HepG2 (cell line): Measurements from ENCODE around the gene CPPED1.

Source experiments
- CBFB ChIP-seq: sonication (generic); formaldehyde crosslinking; IDR thresholded peaks from 2 replicates; pipeline ENCODE4 v1.4.0; 2020; ENCODE audit warnings: missing genetic modification reagents
- FOXA1 ChIP-seq, 2 experiments: fragments of 450-650 bp in 1 of 2; sonication (generic) in 1 of 2; formaldehyde crosslinking in 1 of 2; IDR thresholded peaks; 2 replicates each; pipeline versions ENCODE4 v1.4.0 to v1.6.1; 2016 to 2020; ENCODE audit warnings: missing genetic modification reagents in 1 of 2
- MEF2D ChIP-seq: sonication (generic); formaldehyde crosslinking; IDR thresholded peaks from 2 replicates; pipeline ENCODE4 v1.5.1; 2020; ENCODE audit warnings: mild to moderate bottlenecking, missing genetic modification reagents
- RARA ChIP-seq: IDR thresholded peaks from 2 replicates; pipeline ENCODE4 v1.6.1; 2016; ENCODE audit warnings: missing genetic modification reagents, missing compliant biosample characterization
- ZNF746 ChIP-seq: sonication (generic); formaldehyde crosslinking; IDR thresholded peaks from 2 replicates; pipeline ENCODE4 v1.8.0; 2022; ENCODE audit warnings: mild to moderate bottlenecking, missing genetic modification reagents
- TF ChIP-seq, protein P1 (sequence below): sonication (generic); formaldehyde crosslinking; IDR thresholded peaks from 2 replicates; pipeline ENCODE4 v1.4.0; 2020; ENCODE audit warnings: low read depth, mild to moderate bottlenecking, missing genetic modification reagents

DNA sequence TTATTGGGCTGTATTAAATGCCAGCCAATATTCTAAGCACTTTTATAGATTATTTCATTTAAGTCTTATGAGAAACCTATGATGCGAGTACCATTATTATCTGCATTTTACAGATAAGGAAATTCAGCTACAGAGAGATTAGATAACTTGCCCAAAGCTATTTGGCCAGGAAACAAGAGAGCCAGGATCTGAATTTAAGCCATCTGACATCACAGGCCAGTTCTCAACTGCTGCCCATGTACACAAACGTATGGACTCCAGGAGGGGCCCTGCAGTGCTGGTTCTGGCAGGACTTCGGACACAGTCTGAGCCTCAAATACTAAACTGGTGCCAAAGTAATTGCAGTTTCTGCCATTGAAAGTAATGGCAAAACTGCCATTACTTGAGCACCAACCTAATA, 40.2 kb downstream of the CPPED1 start:
- TF ChIP-seq FOXA1 (IDR thresholded peaks at IDR 0.05) (no peak), FOXA1 (CRISPR knock-in tag; IDR thresholded peaks at IDR 0.05) (no peak), CBFB (no peak), RARA (CRISPR knock-in tag) (no peak), MEF2D (CRISPR knock-in tag) (no peak), ZNF746 (CRISPR knock-in tag) (no peak)
- TF ChIP-seq, protein P1, sequence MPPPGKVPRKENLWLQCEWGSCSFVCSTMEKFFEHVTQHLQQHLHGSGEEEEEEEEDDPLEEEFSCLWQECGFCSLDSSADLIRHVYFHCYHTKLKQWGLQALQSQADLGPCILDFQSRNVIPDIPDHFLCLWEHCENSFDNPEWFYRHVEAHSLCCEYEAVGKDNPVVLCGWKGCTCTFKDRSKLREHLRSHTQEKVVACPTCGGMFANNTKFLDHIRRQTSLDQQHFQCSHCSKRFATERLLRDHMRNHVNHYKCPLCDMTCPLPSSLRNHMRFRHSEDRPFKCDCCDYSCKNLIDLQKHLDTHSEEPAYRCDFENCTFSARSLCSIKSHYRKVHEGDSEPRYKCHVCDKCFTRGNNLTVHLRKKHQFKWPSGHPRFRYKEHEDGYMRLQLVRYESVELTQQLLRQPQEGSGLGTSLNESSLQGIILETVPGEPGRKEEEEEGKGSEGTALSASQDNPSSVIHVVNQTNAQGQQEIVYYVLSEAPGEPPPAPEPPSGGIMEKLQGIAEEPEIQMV: no peak
